T-cell (primary cell): ENCODE measurements around the gene THEM4. TPM values are rescaled to one million over a fixed set of nuclear protein-coding genes. Genes with fewer than 3 reads are reported as not detected.

Experiments
- ATAC-seq, 4 experiments: fragments of 200-7000 bp in 3 of 4; fragments of 150-1000 bp in 1 of 4; cut with Tn5 transposase; replicated peaks in 1 of 4; 1 replicate in 3 of 4; 2 replicates in 1 of 4; pipeline ENCODE4 v1.10.0; 2021; ENCODE audit warnings: moderate library complexity in 3 of 4, mild to moderate bottlenecking in 2 of 4, moderate number of reproducible peaks in 1 of 4
- CTCF ChIA-PET, 2 donors: fragments of 300-600 bp; sonication (Branson Sonifier 250); formaldehyde crosslinking; loops; one replicate each; lab custom pipeline; 2022; ENCODE audit warnings: antibody characterized with exemption in 2 of 2; lab: Charles Lee
- POLR2A ChIA-PET, 2 donors: fragments of 300-600 bp; sonication (Branson Sonifier 250); formaldehyde crosslinking; loops; one replicate each; lab custom pipeline; 2022; ENCODE audit warnings: antibody characterized with exemption in 2 of 2; lab: Charles Lee
- DNase-seq, 35 experiments: peaks; one replicate each; pipeline versions ENCODE4 v3.0.0 to v3.0.0-alpha.2; 2013 to 2023
- H3K27ac ChIP-seq: one replicate; pipeline ENCODE4 v1.5.1; 2013; ENCODE audit warnings: low read length
- H3K27me3 ChIP-seq, 2 experiments: replicated peaks in 1 of 2; 1 replicate in 1 of 2; 2 replicates in 1 of 2; pipeline versions ENCODE4 v1.6.1 to v1.7.0; 2013; ENCODE audit warnings: low read length in 1 of 2, mixed read lengths in 1 of 2; ENCODE audit not compliant: control insufficient read depth in 2 of 2, insufficient read depth in 2 of 2; ENCODE audit errors: extremely low read depth in 1 of 2
- H3K36me3 ChIP-seq, 2 donors: 1 replicate in 1 of 2; 2 replicates in 1 of 2; pipeline versions ENCODE4 v1.6.1 to v1.7.0; 2013; ENCODE audit warnings: low read length in 1 of 2; ENCODE audit not compliant: control insufficient read depth in 2 of 2, insufficient read depth in 1 of 2; ENCODE audit errors: extremely low read depth in 1 of 2
- H3K4me1 ChIP-seq, 2 experiments: 1 replicate in 1 of 2; 2 replicates in 1 of 2; pipeline versions ENCODE4 v1.6.1 to v1.7.0; 2013; ENCODE audit warnings: low read length in 2 of 2, mixed read lengths in 1 of 2; ENCODE audit not compliant: insufficient read depth in 2 of 2, control insufficient read depth in 1 of 2; ENCODE audit errors: extremely low read depth in 1 of 2
- H3K4me3 ChIP-seq, 2 donors: 1 replicate in 1 of 2; 2 replicates in 1 of 2; pipeline versions ENCODE4 v1.5.1 to v1.7.0; 2013; ENCODE audit warnings: mild to moderate bottlenecking in 2 of 2, low read length in 1 of 2, moderate library complexity in 1 of 2; ENCODE audit not compliant: control insufficient read depth in 1 of 2; ENCODE audit errors: extremely low read depth in 1 of 2
- H3K9me3 ChIP-seq: 2 replicates; pipeline ENCODE4 v1.7.0; 2013
- H3K27ac Mint-ChIP-seq, 2 donors: one replicate each; pipeline ENCODE4 v1.8.0; 2020 to 2021; ENCODE audit warnings: mild to moderate bottlenecking in 2 of 2, mixed read lengths in 2 of 2
- H3K27me3 Mint-ChIP-seq, 2 donors: one replicate each; pipeline ENCODE4 v1.8.0; 2021 to 2022; ENCODE audit warnings: mixed read lengths in 2 of 2
- H3K36me3 Mint-ChIP-seq: one replicate; pipeline ENCODE4 v1.8.0; 2021; ENCODE audit warnings: mixed read lengths
- H3K4me1 Mint-ChIP-seq, 3 donors: one replicate each; pipeline ENCODE4 v1.8.0; 2020 to 2022; ENCODE audit warnings: mixed read lengths in 3 of 3, mild to moderate bottlenecking in 1 of 3
- H3K4me3 Mint-ChIP-seq, 3 donors: one replicate each; pipeline ENCODE4 v1.8.0; 2020 to 2022; ENCODE audit warnings: mild to moderate bottlenecking in 3 of 3, mixed read lengths in 3 of 3, moderate library complexity in 3 of 3
- H3K9me3 Mint-ChIP-seq, 3 donors: one replicate each; pipeline ENCODE4 v1.8.0; 2020 to 2022; ENCODE audit warnings: mixed read lengths in 3 of 3
- WGBS: methylation state at CpG from one replicate; pipeline ENCODE4 v1.1.5; 2013; ENCODE audit warnings: missing lambda C conversion rate; ENCODE audit not compliant: insufficient coverage; 5-methylcytosine and 5-hydroxymethylcytosine counted together
- total RNA-seq, 35 experiments: library from RNA in 6 of 35; stranded (reverse) in 6 of 35; fragments of 120-200 nt in 1 of 35; gene quantifications; one replicate each; pipeline versions ENCODE4 v1.2.1 to v1.2.4 and lab custom pipeline; 2013 to 2026

THEM4 gene
- total RNA-seq, 5 donors from 2014 or later (not counting 1 experiment from before 2014, with no cell fraction given): 48.2 to 119 (median 97.6) TPM

GRCh38 chr1:151867765-151868411 is 41.4 kb downstream of the THEM4 start:
- WGBS: 95% methylated on average over 3 of the region's 7 CpGs
- no peak for ATAC-seq
- no peaks in the 10 kb centered on the region for H3K9me3 ChIP-seq
- no peak overlapping the region for H3K4me3 ChIP-seq
- peaks cover 0 to 5% of the 10 kb centered on the region in 2 donors for H3K27me3 Mint-ChIP-seq
- CTCF ChIA-PET: no interaction called here
- peaks cover 0 to 11% of the 10 kb centered on the region in 2 experiments for H3K27me3 ChIP-seq
- H3K27ac ChIP-seq: no peak overlapping the region
- no peak overlapping the region for H3K27ac Mint-ChIP-seq
- peaks cover 3% of the 10 kb centered on the region for H3K36me3 Mint-ChIP-seq
- no peaks in the 10 kb centered on the region for H3K4me1 ChIP-seq
- H3K4me1 Mint-ChIP-seq: peaks cover 0 to 9% (median 3%) of the 10 kb centered on the region in 3 donors
- no peaks in the 10 kb centered on the region for H3K9me3 Mint-ChIP-seq
- no peak overlapping the region for H3K4me3 Mint-ChIP-seq
- peaks cover 0 to under 1% of the 10 kb centered on the region in 2 donors for H3K36me3 ChIP-seq
- POLR2A ChIA-PET: interaction anchor here in 1 of 2 donors (0.9 kb wide), 1 partner anchor 252 kb away, joined by 6 read pairs; no protein-coding TSS in a partner anchor
- DNase-seq: no peak

- Histone ChIP-seq H3K4me3 (no peak overlapping the region), H3K9me3 (no peaks in the 10 kb centered on the region), H3K36me3 (no peaks in the 10 kb centered on the region), H3K27ac (no peak overlapping the region), H3K4me1 (no peaks in the 10 kb centered on the region), H3K27me3 (peaks cover 0 to 11% of the 10 kb centered on the region in 2 experiments)
- H3K36me3 Mint-ChIP-seq: peaks cover 3% of the 10 kb centered on the region
- ChIA-PET CTCF (no interaction called here), POLR2A (no interaction called here)
- peaks cover 0 to 5% of the 10 kb centered on the region in 2 donors for H3K27me3 Mint-ChIP-seq
- H3K4me3 Mint-ChIP-seq: no peak overlapping the region
- no peaks in the 10 kb centered on the region for H3K9me3 Mint-ChIP-seq
- no CpG with 5 or more reads among the region's 2 CpGs for WGBS
- ATAC-seq (no peak), DNase-seq (no peak)
- H3K27ac Mint-ChIP-seq: no peak overlapping the region
- peaks cover 0 to 9% (median 3%) of the 10 kb centered on the region in 3 donors for H3K4me1 Mint-ChIP-seq
Measured at GRCh38 chr1:151867321-151867720, 42.0 kb downstream of the THEM4 start.

GRCh38 chr1:151864411-151864810 is 44.9 kb downstream of the THEM4 start:
- H3K27ac Mint-ChIP-seq: no peak overlapping the region
- peaks cover 3% of the 10 kb centered on the region for H3K36me3 Mint-ChIP-seq
- H3K4me1 Mint-ChIP-seq: peaks cover 0 to 9% (median 3%) of the 10 kb centered on the region in 3 donors
- 0% methylated on average over 1 of the region's 2 CpGs for WGBS
- DNase-seq (no peak), ATAC-seq (no peak)
- POLR2A ChIA-PET: no interaction called here
- no peaks in the 10 kb centered on the region for H3K9me3 Mint-ChIP-seq
- H3K27ac ChIP-seq: no peak overlapping the region
- peaks cover 0 to 5% of the 10 kb centered on the region in 2 donors for H3K27me3 Mint-ChIP-seq
- no peak overlapping the region for H3K4me3 Mint-ChIP-seq
- no peak overlapping the region for H3K4me3 ChIP-seq
- peaks cover 0 to 16% of the 10 kb centered on the region in 2 experiments for H3K27me3 ChIP-seq
- H3K36me3 ChIP-seq: no peaks in the 10 kb centered on the region
- CTCF ChIA-PET: interaction anchor here in 1 of 2 donors (0.6 kb wide), 1 partner anchor 895 kb away, joined by 3 read pairs; no protein-coding TSS in a partner anchor
- no peaks in the 10 kb centered on the region for H3K9me3 ChIP-seq
- H3K4me1 ChIP-seq: no peaks in the 10 kb centered on the region

DNA sequence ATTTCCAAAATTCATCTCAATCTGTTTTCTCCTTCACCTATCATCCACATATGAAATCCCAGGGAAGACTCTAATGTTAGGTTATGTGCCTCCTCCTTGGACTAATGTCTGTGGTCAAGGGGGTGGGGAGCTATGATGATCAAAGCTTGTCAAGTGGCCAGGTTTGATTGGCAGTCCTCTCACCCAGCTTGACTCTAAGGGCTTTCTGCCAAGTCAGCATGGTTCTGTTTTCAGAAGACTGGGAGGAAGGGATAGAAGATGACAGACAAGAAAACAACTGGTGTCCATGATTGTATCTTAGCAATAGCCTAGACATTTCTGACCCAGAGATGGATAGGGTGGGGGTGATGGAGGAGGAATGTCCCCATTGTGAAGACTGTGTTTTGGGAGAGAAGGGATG is 46.7 kb downstream of the THEM4 start:
- H3K4me3 Mint-ChIP-seq: no peak overlapping the region
- Histone ChIP-seq H3K36me3 (no peaks in the 10 kb centered on the region), H3K4me1 (no peaks in the 10 kb centered on the region), H3K9me3 (no peaks in the 10 kb centered on the region), H3K27me3 (peaks cover 0 to 16% of the 10 kb centered on the region in 2 experiments), H3K27ac (no peak overlapping the region), H3K4me3 (no peak overlapping the region)
- no peak overlapping the region for H3K27ac Mint-ChIP-seq
- ATAC-seq (no peak), DNase-seq (no peak)
- peaks cover 0 to 5% of the 10 kb centered on the region in 2 donors for H3K27me3 Mint-ChIP-seq
- POLR2A ChIA-PET: no interaction called here
- CTCF ChIA-PET: no interaction called here
- H3K9me3 Mint-ChIP-seq: no peaks in the 10 kb centered on the region
- H3K36me3 Mint-ChIP-seq: peaks cover 3% of the 10 kb centered on the region
- peaks cover 0 to 2% (median 0%) of the 10 kb centered on the region in 3 donors for H3K4me1 Mint-ChIP-seq

DNA sequence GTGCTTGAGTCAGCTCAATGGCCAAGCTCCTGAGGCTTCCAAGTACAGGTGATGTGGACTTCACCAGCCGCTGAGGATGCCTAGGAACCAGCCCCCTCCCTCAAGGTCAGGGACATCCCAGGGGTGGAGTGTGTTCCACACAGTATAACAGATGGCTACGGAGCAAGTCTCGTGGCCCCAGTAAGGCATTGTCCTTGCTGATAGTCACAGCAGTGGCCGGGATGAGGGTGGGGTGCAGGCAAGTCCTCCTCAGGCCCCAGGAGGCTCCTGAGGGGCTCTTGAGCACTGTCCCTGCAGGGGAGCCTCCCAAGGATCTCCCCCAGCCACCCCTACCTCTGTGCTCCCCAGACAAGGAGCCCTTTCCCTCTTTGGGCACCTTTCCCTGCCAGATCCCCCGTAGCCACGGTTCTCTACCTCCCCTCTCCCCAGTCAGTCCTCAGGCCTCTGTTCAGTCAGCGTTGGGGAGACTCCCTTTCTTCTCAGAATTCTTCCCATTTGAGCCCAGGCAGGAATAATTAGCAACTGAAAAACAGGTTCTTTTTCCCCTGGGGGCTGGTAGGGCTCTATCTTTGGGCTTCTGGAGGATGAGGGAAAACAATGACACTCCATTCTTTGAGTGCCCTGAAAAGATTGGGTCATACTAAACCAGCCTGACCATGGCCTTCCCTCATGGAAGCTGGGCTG is 48.7 kb downstream of the THEM4 start:
- Mint-ChIP-seq H3K27ac (no peak overlapping the region), H3K9me3 (no peaks in the 10 kb centered on the region), H3K4me3 (no peak overlapping the region), H3K36me3 (peaks cover 5% of the 10 kb centered on the region), H3K4me1 (no peaks in the 10 kb centered on the region), H3K27me3 (peaks cover 0 to 5% of the 10 kb centered on the region in 2 donors)
- 88% methylated on average over 2 of the region's 7 CpGs for WGBS
- DNase-seq (no peak), ATAC-seq (no peak)
- ChIA-PET CTCF (interaction anchor here in 1 of 2 donors (0.6 kb wide), 1 partner anchor 168 kb away, joined by 3 read pairs; no protein-coding TSS in a partner anchor), POLR2A (no interaction called here)
- Histone ChIP-seq H3K9me3 (no peaks in the 10 kb centered on the region), H3K27me3 (peaks cover 0 to 16% of the 10 kb centered on the region in 2 experiments), H3K4me1 (no peaks in the 10 kb centered on the region), H3K27ac (no peak overlapping the region), H3K4me3 (no peak overlapping the region), H3K36me3 (no peaks in the 10 kb centered on the region)

DNA sequence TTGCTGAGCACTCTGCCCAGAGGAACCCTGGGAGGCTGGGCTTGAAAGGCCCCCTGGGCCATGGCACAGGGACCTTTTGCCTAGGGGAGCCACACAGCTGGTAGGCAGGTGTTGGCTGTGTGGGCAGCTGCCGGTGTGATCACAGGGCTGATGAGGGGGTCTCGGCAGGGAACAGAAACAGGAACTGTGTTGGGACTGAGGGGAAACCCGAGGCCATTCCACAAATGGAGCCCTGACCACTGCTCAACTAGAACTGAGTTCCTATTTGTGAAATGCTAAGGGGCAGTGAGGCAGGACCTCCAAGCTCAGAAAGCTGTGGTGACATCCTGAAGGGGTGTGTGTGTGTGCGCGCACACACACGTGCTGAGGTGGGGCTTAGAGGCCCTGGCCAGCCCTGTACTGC is 49.4 kb downstream of the THEM4 start:
- ATAC-seq: no peak
- CTCF ChIA-PET: no interaction called here
- H3K27ac ChIP-seq: no peak overlapping the region
- no peak overlapping the region for H3K4me3 ChIP-seq
- 68% methylated on average over 4 of the region's 6 CpGs for WGBS
- Mint-ChIP-seq H3K36me3 (peaks cover 3% of the 10 kb centered on the region), H3K27ac (no peak overlapping the region), H3K9me3 (no peaks in the 10 kb centered on the region), H3K27me3 (no peaks in the 10 kb centered on the region), H3K4me1 (no peaks in the 10 kb centered on the region), H3K4me3 (no peak overlapping the region)
- no peaks in the 10 kb centered on the region for H3K4me1 ChIP-seq
- POLR2A ChIA-PET: no interaction called here
- DNase-seq: no peak
- H3K9me3 ChIP-seq: no peaks in the 10 kb centered on the region
- H3K36me3 ChIP-seq: no peaks in the 10 kb centered on the region
- H3K27me3 ChIP-seq: peaks cover 0 to 11% of the 10 kb centered on the region in 2 experiments
